ENCODE measurements around the gene POMT1.

DNA sequence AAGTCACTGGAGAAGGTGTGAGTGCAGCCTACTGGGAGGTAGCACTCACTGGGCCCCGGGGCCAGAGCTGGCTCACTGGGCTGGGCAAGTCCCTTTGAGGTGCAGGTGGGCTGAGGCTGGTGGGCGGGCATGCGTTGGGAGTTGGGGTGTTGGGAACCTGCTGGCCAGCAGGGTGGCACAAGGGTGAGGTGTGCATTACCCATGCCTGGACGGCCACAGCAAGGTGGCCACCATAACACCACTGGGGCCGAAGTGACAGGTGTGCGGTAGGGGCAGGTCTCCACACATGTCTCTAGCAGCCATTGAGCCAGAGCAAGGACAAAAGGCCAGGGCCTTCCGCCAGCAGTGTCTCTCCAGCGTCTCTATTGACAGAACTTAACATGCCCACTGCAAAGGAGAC, 65.2 kb downstream of the POMT1 start:
- TF ChIP-seq, protein P1, sequence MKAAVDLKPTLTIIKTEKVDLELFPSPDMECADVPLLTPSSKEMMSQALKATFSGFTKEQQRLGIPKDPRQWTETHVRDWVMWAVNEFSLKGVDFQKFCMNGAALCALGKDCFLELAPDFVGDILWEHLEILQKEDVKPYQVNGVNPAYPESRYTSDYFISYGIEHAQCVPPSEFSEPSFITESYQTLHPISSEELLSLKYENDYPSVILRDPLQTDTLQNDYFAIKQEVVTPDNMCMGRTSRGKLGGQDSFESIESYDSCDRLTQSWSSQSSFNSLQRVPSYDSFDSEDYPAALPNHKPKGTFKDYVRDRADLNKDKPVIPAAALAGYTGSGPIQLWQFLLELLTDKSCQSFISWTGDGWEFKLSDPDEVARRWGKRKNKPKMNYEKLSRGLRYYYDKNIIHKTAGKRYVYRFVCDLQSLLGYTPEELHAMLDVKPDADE (IDR thresholded peaks at IDR 0.05), result no peak
- TF ChIP-seq, protein P2, sequence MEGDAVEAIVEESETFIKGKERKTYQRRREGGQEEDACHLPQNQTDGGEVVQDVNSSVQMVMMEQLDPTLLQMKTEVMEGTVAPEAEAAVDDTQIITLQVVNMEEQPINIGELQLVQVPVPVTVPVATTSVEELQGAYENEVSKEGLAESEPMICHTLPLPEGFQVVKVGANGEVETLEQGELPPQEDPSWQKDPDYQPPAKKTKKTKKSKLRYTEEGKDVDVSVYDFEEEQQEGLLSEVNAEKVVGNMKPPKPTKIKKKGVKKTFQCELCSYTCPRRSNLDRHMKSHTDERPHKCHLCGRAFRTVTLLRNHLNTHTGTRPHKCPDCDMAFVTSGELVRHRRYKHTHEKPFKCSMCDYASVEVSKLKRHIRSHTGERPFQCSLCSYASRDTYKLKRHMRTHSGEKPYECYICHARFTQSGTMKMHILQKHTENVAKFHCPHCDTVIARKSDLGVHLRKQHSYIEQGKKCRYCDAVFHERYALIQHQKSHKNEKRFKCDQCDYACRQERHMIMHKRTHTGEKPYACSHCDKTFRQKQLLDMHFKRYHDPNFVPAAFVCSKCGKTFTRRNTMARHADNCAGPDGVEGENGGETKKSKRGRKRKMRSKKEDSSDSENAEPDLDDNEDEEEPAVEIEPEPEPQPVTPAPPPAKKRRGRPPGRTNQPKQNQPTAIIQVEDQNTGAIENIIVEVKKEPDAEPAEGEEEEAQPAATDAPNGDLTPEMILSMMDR (conservative IDR thresholded peaks at IDR 0.05; ENCODE audit: low read depth in 2 of 2), result no peak
- TF ChIP-seq EZH2phosphoT487 (IDR thresholded peaks at IDR 0.05; ENCODE audit: unreplicated experiment) (no peak), POLR2AphosphoS5 (IDR thresholded peaks at IDR 0.05; ENCODE audit: low read depth) (no peak), EZH2 (IDR thresholded peaks at IDR 0.05; ENCODE audit: low read depth, unreplicated experiment) (no peak), ZNF331 (CRISPR knock-in tag; IDR thresholded peaks at IDR 0.05; ENCODE audit: low read depth) (no peak), JUNB (IDR thresholded peaks at IDR 0.05; ENCODE audit: unreplicated experiment) (no peak), CREB1 (CRISPR knock-in tag; IDR thresholded peaks at IDR 0.05; ENCODE audit: low read depth) (no peak)
- TF ChIP-seq, protein P3, sequence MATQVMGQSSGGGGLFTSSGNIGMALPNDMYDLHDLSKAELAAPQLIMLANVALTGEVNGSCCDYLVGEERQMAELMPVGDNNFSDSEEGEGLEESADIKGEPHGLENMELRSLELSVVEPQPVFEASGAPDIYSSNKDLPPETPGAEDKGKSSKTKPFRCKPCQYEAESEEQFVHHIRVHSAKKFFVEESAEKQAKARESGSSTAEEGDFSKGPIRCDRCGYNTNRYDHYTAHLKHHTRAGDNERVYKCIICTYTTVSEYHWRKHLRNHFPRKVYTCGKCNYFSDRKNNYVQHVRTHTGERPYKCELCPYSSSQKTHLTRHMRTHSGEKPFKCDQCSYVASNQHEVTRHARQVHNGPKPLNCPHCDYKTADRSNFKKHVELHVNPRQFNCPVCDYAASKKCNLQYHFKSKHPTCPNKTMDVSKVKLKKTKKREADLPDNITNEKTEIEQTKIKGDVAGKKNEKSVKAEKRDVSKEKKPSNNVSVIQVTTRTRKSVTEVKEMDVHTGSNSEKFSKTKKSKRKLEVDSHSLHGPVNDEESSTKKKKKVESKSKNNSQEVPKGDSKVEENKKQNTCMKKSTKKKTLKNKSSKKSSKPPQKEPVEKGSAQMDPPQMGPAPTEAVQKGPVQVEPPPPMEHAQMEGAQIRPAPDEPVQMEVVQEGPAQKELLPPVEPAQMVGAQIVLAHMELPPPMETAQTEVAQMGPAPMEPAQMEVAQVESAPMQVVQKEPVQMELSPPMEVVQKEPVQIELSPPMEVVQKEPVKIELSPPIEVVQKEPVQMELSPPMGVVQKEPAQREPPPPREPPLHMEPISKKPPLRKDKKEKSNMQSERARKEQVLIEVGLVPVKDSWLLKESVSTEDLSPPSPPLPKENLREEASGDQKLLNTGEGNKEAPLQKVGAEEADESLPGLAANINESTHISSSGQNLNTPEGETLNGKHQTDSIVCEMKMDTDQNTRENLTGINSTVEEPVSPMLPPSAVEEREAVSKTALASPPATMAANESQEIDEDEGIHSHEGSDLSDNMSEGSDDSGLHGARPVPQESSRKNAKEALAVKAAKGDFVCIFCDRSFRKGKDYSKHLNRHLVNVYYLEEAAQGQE (IDR thresholded peaks at IDR 0.05; ENCODE audit: unreplicated experiment), result no peak

All from GM23338 (cell line).